CD4-positive, alpha-beta T cell treated with Interleukin-15 for 1 hour (primary cell): Measurements from ENCODE around the gene MRPS2.
"Not testable (repeated sequence)": the region's sequence is repeated elsewhere in the genome, so short reads cannot be mapped to it uniquely, and the experiment has no call there.

Experiments
- DNase-seq: peaks from one replicate; pipeline ENCODE4 v3.0.0-alpha.2; 2020

MRPS2 gene

GRCh38 chr9:135534826-135535225, 34.3 kb downstream of the MRPS2 start:
- not testable (repeated sequence) for DNase-seq

GRCh38 chr9:135535631-135536030, 35.1 kb downstream of the MRPS2 start:
- not testable (repeated sequence) for DNase-seq

GRCh38 chr9:135536216-135536615, 35.7 kb downstream of the MRPS2 start:
- no peak for DNase-seq

- DNase-seq = not testable (repeated sequence)
Measured at GRCh38 chr9:135543262-135543894, 42.9 kb downstream of the MRPS2 start.

GRCh38 chr9:135544981-135545635, 44.6 kb downstream of the MRPS2 start:
- no peak for DNase-seq

GRCh38 chr9:135545646-135546176, 45.2 kb downstream of the MRPS2 start, which contains the start of gene OBP2A:
TSS of gene OBP2A (plus strand) at chr9:135546126. CDS start at chr9:135546181, 55 bp downstream.
- not testable (repeated sequence) for DNase-seq

GRCh38 chr9:135546792-135547617, 46.5 kb downstream of the MRPS2 start:
- DNase-seq = not testable (repeated sequence)

- DNase-seq = no peak
Measured at GRCh38 chr9:135547756-135548736, 47.6 kb downstream of the MRPS2 start.

- not testable (repeated sequence) for DNase-seq
Measured at GRCh38 chr9:135549478-135550343, 49.2 kb downstream of the MRPS2 start.

- DNase-seq = no peak
Measured at GRCh38 chr9:135550344-135550918, 49.9 kb downstream of the MRPS2 start.

- DNase-seq = no peak
Measured at GRCh38 chr9:135551031-135551430, 50.5 kb downstream of the MRPS2 start.

GRCh38 chr9:135551456-135551855, 51.0 kb downstream of the MRPS2 start:
- no peak for DNase-seq

GRCh38 chr9:135552021-135552697, 51.7 kb downstream of the MRPS2 start:
- no peak for DNase-seq

GRCh38 chr9:135552698-135553171, 52.3 kb downstream of the MRPS2 start:
- no peak for DNase-seq
